Measurements from ENCODE around the gene EIF6.

GRCh38 chr20:35332540-35333200 is 48.1 kb upstream of the EIF6 start:
- TF ChIP-seq, protein P1, sequence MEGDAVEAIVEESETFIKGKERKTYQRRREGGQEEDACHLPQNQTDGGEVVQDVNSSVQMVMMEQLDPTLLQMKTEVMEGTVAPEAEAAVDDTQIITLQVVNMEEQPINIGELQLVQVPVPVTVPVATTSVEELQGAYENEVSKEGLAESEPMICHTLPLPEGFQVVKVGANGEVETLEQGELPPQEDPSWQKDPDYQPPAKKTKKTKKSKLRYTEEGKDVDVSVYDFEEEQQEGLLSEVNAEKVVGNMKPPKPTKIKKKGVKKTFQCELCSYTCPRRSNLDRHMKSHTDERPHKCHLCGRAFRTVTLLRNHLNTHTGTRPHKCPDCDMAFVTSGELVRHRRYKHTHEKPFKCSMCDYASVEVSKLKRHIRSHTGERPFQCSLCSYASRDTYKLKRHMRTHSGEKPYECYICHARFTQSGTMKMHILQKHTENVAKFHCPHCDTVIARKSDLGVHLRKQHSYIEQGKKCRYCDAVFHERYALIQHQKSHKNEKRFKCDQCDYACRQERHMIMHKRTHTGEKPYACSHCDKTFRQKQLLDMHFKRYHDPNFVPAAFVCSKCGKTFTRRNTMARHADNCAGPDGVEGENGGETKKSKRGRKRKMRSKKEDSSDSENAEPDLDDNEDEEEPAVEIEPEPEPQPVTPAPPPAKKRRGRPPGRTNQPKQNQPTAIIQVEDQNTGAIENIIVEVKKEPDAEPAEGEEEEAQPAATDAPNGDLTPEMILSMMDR (conservative IDR thresholded peaks at IDR 0.05; ENCODE audit: low read depth in 2 of 2): no peak
- no peak for TF ChIP-seq CREB1 (CRISPR knock-in tag; IDR thresholded peaks at IDR 0.05; ENCODE audit: low read depth)
- TF ChIP-seq EZH2 (IDR thresholded peaks at IDR 0.05; ENCODE audit: low read depth, unreplicated experiment): no peak
